Liver (tissue), 9 donors: Measurements from ENCODE around the gene TMEM18. TPM values are rescaled to one million over a fixed set of nuclear protein-coding genes. Genes with fewer than 3 reads are reported as not detected.

Experiments used
- DNase-seq: peaks from one replicate; pipeline ENCODE4 v3.0.0-alpha.2; 2017; ENCODE audit warnings: low spot score
- H3K27ac ChIP-seq, 2 donors: one replicate each; pipeline ENCODE4 v1.7.0; 2013; ENCODE audit warnings: inconsistent platforms in 2 of 2, low read length in 2 of 2, control low read depth in 1 of 2, low read depth in 1 of 2, mild to moderate bottlenecking in 1 of 2
- H3K27me3 ChIP-seq, 4 donors: one replicate each; pipeline versions ENCODE4 v1.6.1 to v1.7.0; 2013; ENCODE audit warnings: low read length in 3 of 4, inconsistent platforms in 1 of 4, mild to moderate bottlenecking in 1 of 4, moderate library complexity in 1 of 4; ENCODE audit not compliant: control insufficient read depth in 4 of 4, insufficient read depth in 4 of 4
- H3K36me3 ChIP-seq, 4 donors: one replicate each; pipeline versions ENCODE4 v1.6.1 to v1.7.0; 2013; ENCODE audit warnings: low read length in 3 of 4, mild to moderate bottlenecking in 3 of 4, low read depth in 1 of 4, moderate library complexity in 1 of 4; ENCODE audit not compliant: control insufficient read depth in 4 of 4, insufficient read depth in 3 of 4
- H3K4me1 ChIP-seq, 4 donors: one replicate each; pipeline versions ENCODE4 v1.6.1 to v1.7.0; 2013; ENCODE audit warnings: low read length in 3 of 4, mild to moderate bottlenecking in 3 of 4, moderate library complexity in 1 of 4; ENCODE audit not compliant: control insufficient read depth in 4 of 4, insufficient read depth in 4 of 4
- H3K4me3 ChIP-seq, 3 donors: one replicate each; pipeline versions ENCODE4 v1.6.1 to v1.7.0; 2013; ENCODE audit warnings: low read length in 3 of 3, control low read depth in 1 of 3, low read depth in 1 of 3, mild to moderate bottlenecking in 1 of 3
- H3K9ac ChIP-seq, 2 donors: one replicate each; pipeline ENCODE4 v1.7.0; 2013; ENCODE audit warnings: low read length in 2 of 2, mild to moderate bottlenecking in 2 of 2, moderate library complexity in 2 of 2, control low read depth in 1 of 2, low read depth in 1 of 2
- H3K9me3 ChIP-seq, 4 donors: one replicate each; pipeline versions ENCODE4 v1.6.1 to v1.7.0; 2013; ENCODE audit warnings: low read length in 3 of 4; ENCODE audit not compliant: control insufficient read depth in 4 of 4
- ATF3 ChIP-seq: IDR thresholded peaks from 2 replicates; pipeline ENCODE4 v1.6.1; 2016; ENCODE audit warnings: antibody characterized with exemption
- CTCF ChIP-seq: fragments of 150-350 bp; IDR thresholded peaks from 2 replicates; pipeline ENCODE4 v1.5.1; 2017; ENCODE audit warnings: improper control_type of control experiment, low read depth, low read length; ENCODE audit not compliant: missing input control
- EGR1 ChIP-seq, 2 donors: IDR thresholded peaks; 2 replicates each; pipeline ENCODE4 v1.6.1; 2016 to 2018; ENCODE audit warnings: antibody characterized with exemption in 2 of 2, low read depth in 2 of 2
- FOXA1 ChIP-seq: IDR thresholded peaks from 2 replicates; pipeline ENCODE4 v1.6.1; 2016; ENCODE audit warnings: antibody characterized with exemption
- FOXA2 ChIP-seq: IDR thresholded peaks from 2 replicates; pipeline ENCODE4 v1.6.1; 2016; ENCODE audit warnings: antibody characterized with exemption
- GABPA ChIP-seq, 2 donors: IDR thresholded peaks in 1 of 2; conservative IDR thresholded peaks in 1 of 2; 2 replicates each; pipeline ENCODE4 v1.6.1; 2016; ENCODE audit warnings: antibody characterized with exemption in 2 of 2, mild to moderate bottlenecking in 1 of 2, moderate library complexity in 1 of 2
- HNF4A ChIP-seq, 2 donors: conservative IDR thresholded peaks; 2 replicates each; pipeline ENCODE4 v1.6.1; 2016; ENCODE audit warnings: antibody characterized with exemption in 2 of 2, mild to moderate bottlenecking in 2 of 2
- HNF4G ChIP-seq: IDR thresholded peaks from 2 replicates; pipeline ENCODE4 v1.6.1; 2016; ENCODE audit warnings: antibody characterized with exemption
- JUND ChIP-seq, 2 donors: IDR thresholded peaks; 2 replicates each; pipeline ENCODE4 v1.6.1; 2016; ENCODE audit warnings: antibody characterized with exemption in 2 of 2
- MAX ChIP-seq: IDR thresholded peaks from 2 replicates; pipeline ENCODE4 v1.6.1; 2016; ENCODE audit warnings: antibody characterized with exemption
- NR2F2 ChIP-seq: IDR thresholded peaks from 2 replicates; pipeline ENCODE4 v1.6.1; 2016; ENCODE audit warnings: antibody characterized with exemption
- RAD21 ChIP-seq, 2 donors: IDR thresholded peaks; 2 replicates each; pipeline ENCODE4 v1.6.1; 2016; ENCODE audit warnings: antibody characterized with exemption in 2 of 2, mild to moderate bottlenecking in 2 of 2
- REST ChIP-seq: IDR thresholded peaks from 2 replicates; pipeline ENCODE4 v1.6.1; 2016; ENCODE audit warnings: antibody characterized with exemption, mild to moderate bottlenecking
- RXRA ChIP-seq, 2 donors: IDR thresholded peaks; 2 replicates each; pipeline ENCODE4 v1.6.1; 2017 to 2018; ENCODE audit warnings: antibody characterized with exemption in 2 of 2, mild to moderate bottlenecking in 1 of 2
- SP1 ChIP-seq: IDR thresholded peaks from 2 replicates; pipeline ENCODE4 v1.6.1; 2018; ENCODE audit warnings: antibody characterized with exemption, mild to moderate bottlenecking
- YY1 ChIP-seq: IDR thresholded peaks from 2 replicates; pipeline ENCODE4 v1.6.1; 2016; ENCODE audit warnings: antibody characterized with exemption, mild to moderate bottlenecking
- ZBTB33 ChIP-seq: IDR thresholded peaks from 2 replicates; pipeline ENCODE4 v1.6.1; 2016; ENCODE audit warnings: antibody characterized with exemption
- WGBS: extraction: QIAGEN DNeasy Blood & Tissue Kit; methylation state at CpG from one replicate; pipeline ENCODE4 v1.1.7; 2013; 5-methylcytosine and 5-hydroxymethylcytosine counted together
- polyA plus RNA-seq, 2 donors: library from polyadenylated mRNA; stranded (reverse) in 1 of 2; unstranded in 1 of 2; fragments of 200-250 nt in 1 of 2; fragments of >200 nt in 1 of 2; fragmentation: Nextera tagmentation in 1 of 2; extraction: Ambion mirVana in 1 of 2; gene quantifications; one replicate each; pipeline versions ENCODE4 v1.2.1 to v1.2.3, GENCODE V29; 2013 to 2015
- total RNA-seq, 2 donors: library from RNA; depleted of rRNA; stranded (reverse); fragments of >200 nt; gene quantifications; one replicate each; pipeline ENCODE4 v1.2.3, GENCODE V29; 2014
- donor health status: healthy.
- donor health status: healthy.
- donor health status: healthy.
- donor health status: healthy.
- donor health status: healthy.

The TMEM18 gene
- total and polyA plus RNA-seq, 4 donors = 8.4 to 29.3 (median 10.9) TPM

DNA sequence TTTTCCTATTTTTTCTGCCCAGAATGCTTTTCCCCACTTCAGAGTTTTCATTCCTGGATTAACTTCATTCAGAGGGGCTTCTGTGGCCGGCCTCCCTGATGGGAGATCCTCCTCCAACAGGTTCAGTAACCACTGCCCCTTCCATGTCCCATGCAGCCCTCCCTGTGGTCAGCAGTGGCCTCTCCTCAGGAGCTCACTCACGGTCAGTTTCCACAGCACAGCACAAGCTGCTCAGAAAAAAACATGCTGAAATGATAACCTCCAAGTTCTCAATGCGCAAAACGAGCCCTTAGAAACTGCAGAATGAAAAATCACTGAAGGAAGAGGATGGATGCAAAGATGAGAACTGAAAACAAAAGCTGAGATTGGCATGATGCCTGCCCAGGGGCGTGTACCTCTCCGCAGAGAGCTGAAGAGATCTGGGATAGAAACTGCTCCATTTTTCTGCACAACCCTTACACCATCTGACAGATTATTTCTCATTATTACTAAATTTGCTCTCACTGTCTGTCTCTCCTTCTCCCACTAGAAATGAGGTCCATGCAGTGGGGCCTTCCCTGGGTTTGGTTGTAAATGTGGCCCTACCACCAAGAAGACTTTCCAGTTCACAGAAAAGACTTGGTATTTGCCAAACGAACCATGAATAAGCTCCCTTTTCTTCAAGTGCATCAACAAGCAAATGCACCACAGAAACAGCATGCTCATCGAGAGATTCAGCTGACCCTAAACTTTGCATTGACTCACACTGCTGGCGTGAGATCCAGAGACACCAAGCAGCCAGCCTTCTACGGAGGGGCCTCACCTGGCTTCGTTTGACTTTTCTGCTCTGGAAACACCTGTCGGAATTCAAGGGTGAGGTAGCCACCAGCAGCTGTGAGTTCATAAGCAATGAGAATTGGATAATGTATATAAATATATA lies 51.5 kb downstream of the TMEM18 start:
- Histone ChIP-seq H3K9ac (no peak overlapping the region), H3K9me3 (no peaks in the 10 kb centered on the region), H3K4me1 (no peaks in the 10 kb centered on the region), H3K27me3 (no peaks in the 10 kb centered on the region), H3K27ac (no peak overlapping the region), H3K36me3 (no peaks in the 10 kb centered on the region), H3K4me3 (no peak overlapping the region)
- DNase-seq = peak; percentile 17
- TF ChIP-seq FOXA1 = no peak
- TF ChIP-seq RAD21 (IDR thresholded peaks at IDR 0.05) = no peak
- TF ChIP-seq RXRA (IDR thresholded peaks at IDR 0.05) = no peak
- no peak for TF ChIP-seq HNF4G
- no peak for TF ChIP-seq FOXA2
- 71% methylated on average over 12 of the region's 12 CpGs for WGBS

- DNase-seq = peak; percentile 27
- 70% methylated on average over 11 of the region's 11 CpGs for WGBS
- H3K4me1 ChIP-seq = no peaks in the 10 kb centered on the region
These were observed 52.5 kb downstream of the TMEM18 start for GRCh38 chr2:624551-625347.

More at GRCh38 chr2:624551-625347, 52.5 kb downstream of the TMEM18 start:
- Histone ChIP-seq H3K4me3 (no peak overlapping the region), H3K9ac (no peak overlapping the region), H3K27ac (no peak overlapping the region), H3K9me3 (no peaks in the 10 kb centered on the region), H3K36me3 (no peaks in the 10 kb centered on the region), H3K27me3 (no peaks in the 10 kb centered on the region)
- TF ChIP-seq GABPA (IDR thresholded peaks at IDR 0.05 in 1 of 2, conservative IDR thresholded peaks at IDR 0.05 in 1 of 2) (no peak), NR2F2 (no peak), EGR1 (IDR thresholded peaks at IDR 0.05; ENCODE audit: low read depth in 2 of 2) (no peak), FOXA2 (no peak), REST (no peak), ZBTB33 (no peak), SP1 (no peak), FOXA1 (no peak), RXRA (IDR thresholded peaks at IDR 0.05) (no peak), HNF4A (conservative IDR thresholded peaks at IDR 0.05) (no peak), YY1 (no peak), CTCF (no peak), HNF4G (no peak), MAX (no peak), RAD21 (IDR thresholded peaks at IDR 0.05) (no peak), JUND (IDR thresholded peaks at IDR 0.05) (no peak), ATF3 (no peak)
